Sciatic nerve (tissue), 1 donor: ENCODE data around the gene DPPA2. TPM values are rescaled to one million over a fixed set of nuclear protein-coding genes. Genes with fewer than 3 reads are reported as not detected.

Experiments used
- total RNA-seq: library from RNA; stranded (reverse); fragmentation: NEBNext Ultra II Directional; extraction: Animal tissue kit (Norgen Biotek cat#: 25700); gene quantifications from one replicate; pipeline ENCODE4 v1.2.1, GENCODE V29; 2021
- donor health status: DM: no; HTN: no; CAD: no.

The DPPA2 gene
- total RNA-seq, 1 donor from 2014 or later, result not detected

Other genes starting within 250 kb of the DPPA2 start
- gene MORC1, start 198.4 kb downstream of the DPPA2 start, total RNA-seq, result not detected
- not detected for gene C3orf85, start 179.8 kb downstream of the DPPA2 start, total RNA-seq
- gene DPPA4, start 21.0 kb upstream of the DPPA2 start, total RNA-seq, result not detected